ENCODE measurements around the gene MOB2.

MOB2 gene

DNA sequence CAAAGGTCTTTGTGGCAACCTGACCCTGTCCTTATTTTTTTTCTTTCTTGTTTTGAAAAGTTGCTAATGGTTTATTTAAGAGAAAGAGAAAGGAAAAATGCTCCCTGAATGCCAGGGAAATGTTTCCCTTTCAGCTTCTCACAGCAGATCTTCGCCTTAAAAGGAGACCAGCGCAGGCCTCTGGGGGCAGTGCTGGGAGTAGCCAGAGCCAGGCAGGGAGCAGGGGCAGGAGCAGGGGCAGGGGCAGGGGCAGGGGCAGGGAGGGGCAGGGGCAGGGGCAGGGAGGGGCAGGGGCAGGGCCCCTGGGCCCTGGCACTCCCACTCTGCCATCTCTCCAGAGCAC lies 5.1 kb downstream of the MOB2 start:
- H3K9me3 ChIP-seq (ENCODE audit: insufficient read depth, low read depth, low read length), result no peaks in the 10 kb centered on the region
- H3K36me3 ChIP-seq (ENCODE audit: insufficient read depth, low read length), result peaks cover 30% of the 10 kb centered on the region; the same call in 1 of the 2 replicates
- H3K4me1 ChIP-seq (ENCODE audit: insufficient read depth, low read length, poor library complexity, severe bottlenecking), result peaks cover 5% of the 10 kb centered on the region
- H3K79me2 ChIP-seq (ENCODE audit: insufficient read depth, low read length), result peaks cover 17% of the 10 kb centered on the region; the same call in 1 of the 2 replicates
- H2AFZ ChIP-seq (ENCODE audit: low read length), result no peak overlapping the region
- H3K9ac ChIP-seq (ENCODE audit: low read depth, low read length, poor library complexity, severe bottlenecking), result no peak overlapping the region
- H4K20me1 ChIP-seq (ENCODE audit: insufficient read depth, low read length, poor library complexity, severe bottlenecking), result no peaks in the 10 kb centered on the region
- H3F3A ChIP-seq (ENCODE audit: low read depth), result no peaks in the 10 kb centered on the region
- no peaks in the 10 kb centered on the region for H3K27me3 ChIP-seq (ENCODE audit: insufficient read depth, low read length, poor library complexity, severe bottlenecking)
- H3K4me3 ChIP-seq (ENCODE audit: low read length, poor library complexity, severe bottlenecking), result no peak overlapping the region
- no peak overlapping the region for H3K4me2 ChIP-seq (ENCODE audit: low read depth, low read length, poor library complexity, severe bottlenecking)
- no peaks in the 10 kb centered on the region for H3K9me2 ChIP-seq (replicated peaks; ENCODE audit: low read depth, low read length)
- TF ChIP-seq, protein P1, sequence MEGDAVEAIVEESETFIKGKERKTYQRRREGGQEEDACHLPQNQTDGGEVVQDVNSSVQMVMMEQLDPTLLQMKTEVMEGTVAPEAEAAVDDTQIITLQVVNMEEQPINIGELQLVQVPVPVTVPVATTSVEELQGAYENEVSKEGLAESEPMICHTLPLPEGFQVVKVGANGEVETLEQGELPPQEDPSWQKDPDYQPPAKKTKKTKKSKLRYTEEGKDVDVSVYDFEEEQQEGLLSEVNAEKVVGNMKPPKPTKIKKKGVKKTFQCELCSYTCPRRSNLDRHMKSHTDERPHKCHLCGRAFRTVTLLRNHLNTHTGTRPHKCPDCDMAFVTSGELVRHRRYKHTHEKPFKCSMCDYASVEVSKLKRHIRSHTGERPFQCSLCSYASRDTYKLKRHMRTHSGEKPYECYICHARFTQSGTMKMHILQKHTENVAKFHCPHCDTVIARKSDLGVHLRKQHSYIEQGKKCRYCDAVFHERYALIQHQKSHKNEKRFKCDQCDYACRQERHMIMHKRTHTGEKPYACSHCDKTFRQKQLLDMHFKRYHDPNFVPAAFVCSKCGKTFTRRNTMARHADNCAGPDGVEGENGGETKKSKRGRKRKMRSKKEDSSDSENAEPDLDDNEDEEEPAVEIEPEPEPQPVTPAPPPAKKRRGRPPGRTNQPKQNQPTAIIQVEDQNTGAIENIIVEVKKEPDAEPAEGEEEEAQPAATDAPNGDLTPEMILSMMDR (conservative IDR thresholded peaks at IDR 0.05; ENCODE audit: low read length), result no peak
- TF ChIP-seq EZH2phosphoT487 (IDR thresholded peaks at IDR 0.05; ENCODE audit: borderline replicate concordance), result no peak

DNA sequence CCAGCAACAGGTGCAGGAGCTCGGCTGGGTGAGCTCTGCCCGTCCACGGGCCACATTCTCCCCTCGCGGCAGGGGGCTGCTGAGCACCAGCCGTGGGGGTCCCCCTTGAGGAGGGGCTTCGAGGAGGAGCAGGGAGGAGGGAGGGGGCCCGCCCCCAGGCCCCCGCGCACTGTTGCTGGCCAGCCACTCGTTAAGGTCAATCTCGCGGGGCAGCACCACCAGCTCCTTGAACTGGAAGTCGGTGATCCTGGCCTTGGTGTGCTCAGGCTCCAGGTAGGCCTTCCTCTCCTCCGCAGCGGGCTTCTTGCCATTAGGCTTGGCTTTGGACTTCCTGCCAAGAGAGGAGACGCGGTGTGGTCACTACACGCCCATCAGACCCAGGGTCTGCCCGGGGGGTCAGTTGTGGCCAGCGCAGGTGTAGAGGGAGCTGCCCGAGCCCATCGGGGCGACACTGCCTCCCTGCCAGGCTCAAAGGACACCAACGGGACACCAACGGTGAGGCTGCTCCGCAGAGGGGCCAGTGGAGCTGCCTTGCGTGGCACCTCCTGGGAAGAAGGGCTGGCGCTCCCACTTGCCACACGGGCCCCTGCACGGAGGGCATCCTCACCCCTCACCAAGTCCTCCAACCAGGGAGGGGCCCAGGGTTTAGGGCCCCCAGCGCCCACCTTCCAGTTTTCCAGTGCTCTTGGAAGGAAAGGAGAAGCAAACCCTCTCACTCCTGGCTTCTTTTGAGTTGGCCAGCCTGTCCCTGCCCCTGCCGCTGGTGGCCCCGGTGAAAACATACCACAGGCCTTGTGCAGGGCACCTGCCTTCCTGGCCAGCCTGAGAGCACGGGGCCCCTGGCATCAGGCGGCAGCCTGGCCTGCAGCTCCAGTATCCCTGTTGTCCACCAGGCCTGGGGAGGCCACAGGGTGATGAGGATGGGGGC lies 5.8 kb downstream of the MOB2 start:
- no peaks in the 10 kb centered on the region for H3K27me3 ChIP-seq (ENCODE audit: insufficient read depth, low read length, poor library complexity, severe bottlenecking)
- H3K9ac ChIP-seq (ENCODE audit: low read depth, low read length, poor library complexity, severe bottlenecking), result no peak overlapping the region
- peaks cover 5% of the 10 kb centered on the region for H3K4me1 ChIP-seq (ENCODE audit: insufficient read depth, low read length, poor library complexity, severe bottlenecking)
- no peak overlapping the region for H2AFZ ChIP-seq (ENCODE audit: low read length)
- H4K20me1 ChIP-seq (ENCODE audit: insufficient read depth, low read length, poor library complexity, severe bottlenecking), result no peaks in the 10 kb centered on the region
- H3K79me2 ChIP-seq (ENCODE audit: insufficient read depth, low read length), result peaks cover 14% of the 10 kb centered on the region; the same call in 1 of the 2 replicates
- H3K4me3 ChIP-seq (ENCODE audit: low read length, poor library complexity, severe bottlenecking), result no peak overlapping the region
- H3K9me3 ChIP-seq (ENCODE audit: insufficient read depth, low read depth, low read length), result no peaks in the 10 kb centered on the region
- H3K36me3 ChIP-seq (ENCODE audit: insufficient read depth, low read length), result peaks cover 34% of the 10 kb centered on the region; the same call in 1 of the 2 replicates
- no peak for TF ChIP-seq EZH2phosphoT487 (IDR thresholded peaks at IDR 0.05; ENCODE audit: borderline replicate concordance)
- no peaks in the 10 kb centered on the region for H3F3A ChIP-seq (ENCODE audit: low read depth)
- no peak overlapping the region for H3K4me2 ChIP-seq (ENCODE audit: low read depth, low read length, poor library complexity, severe bottlenecking)
- no peaks in the 10 kb centered on the region for H3K9me2 ChIP-seq (replicated peaks; ENCODE audit: low read depth, low read length)

DNA sequence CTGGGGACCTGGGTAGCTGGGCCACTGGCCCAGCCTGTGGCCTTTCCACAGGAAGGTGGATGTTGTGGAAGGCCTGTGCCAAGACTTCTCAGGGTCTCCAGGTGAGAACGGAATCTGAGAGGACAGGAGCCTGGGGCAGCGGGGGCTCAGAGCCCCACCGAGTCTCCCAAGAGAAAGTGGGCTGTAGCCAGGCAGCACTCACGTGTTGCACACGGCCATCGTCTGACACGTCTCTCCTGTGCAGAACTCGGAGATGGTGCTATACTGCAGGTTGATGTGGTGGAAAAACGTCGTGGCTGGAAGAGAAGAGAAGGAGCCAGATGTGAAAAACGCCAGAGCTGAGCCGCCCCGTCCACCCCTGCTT lies 6.4 kb downstream of the MOB2 start:
- Histone ChIP-seq H3K4me3 (ENCODE audit: low read length, poor library complexity, severe bottlenecking) (no peak overlapping the region), H3K4me1 (ENCODE audit: insufficient read depth, low read length, poor library complexity, severe bottlenecking) (peaks cover 5% of the 10 kb centered on the region), H3F3A (ENCODE audit: low read depth) (no peaks in the 10 kb centered on the region), H3K9me3 (ENCODE audit: insufficient read depth, low read depth, low read length) (no peaks in the 10 kb centered on the region), H3K36me3 (ENCODE audit: insufficient read depth, low read length) (peaks cover 40% of the 10 kb centered on the region; the same call in 1 of the 2 replicates), H3K9me2 (replicated peaks; ENCODE audit: low read depth, low read length) (no peaks in the 10 kb centered on the region), H3K4me2 (ENCODE audit: low read depth, low read length, poor library complexity, severe bottlenecking) (no peak overlapping the region), H3K79me2 (ENCODE audit: insufficient read depth, low read length) (peaks cover 14% of the 10 kb centered on the region; the same call in 1 of the 2 replicates), H3K27me3 (ENCODE audit: insufficient read depth, low read length, poor library complexity, severe bottlenecking) (no peaks in the 10 kb centered on the region), H2AFZ (ENCODE audit: low read length) (no peak overlapping the region), H4K20me1 (ENCODE audit: insufficient read depth, low read length, poor library complexity, severe bottlenecking) (no peaks in the 10 kb centered on the region), H3K9ac (ENCODE audit: low read depth, low read length, poor library complexity, severe bottlenecking) (no peak overlapping the region)
- TF ChIP-seq EZH2phosphoT487 (IDR thresholded peaks at IDR 0.05; ENCODE audit: borderline replicate concordance), result no peak
- TF ChIP-seq, protein P1 (conservative IDR thresholded peaks at IDR 0.05; ENCODE audit: low read length), result no peak
